NCI-H1436 (cell line): Measurements from ENCODE around the gene FLT3.
"Not testable (repeated sequence)": the region's sequence is repeated elsewhere in the genome, so short reads cannot be mapped to it uniquely, and the experiment has no call there.

Source experiments
- DNase-seq: peaks from one replicate; lab custom pipeline; 2025; lab: John Stamatoyannopoulos, UW

FLT3 gene

DNA sequence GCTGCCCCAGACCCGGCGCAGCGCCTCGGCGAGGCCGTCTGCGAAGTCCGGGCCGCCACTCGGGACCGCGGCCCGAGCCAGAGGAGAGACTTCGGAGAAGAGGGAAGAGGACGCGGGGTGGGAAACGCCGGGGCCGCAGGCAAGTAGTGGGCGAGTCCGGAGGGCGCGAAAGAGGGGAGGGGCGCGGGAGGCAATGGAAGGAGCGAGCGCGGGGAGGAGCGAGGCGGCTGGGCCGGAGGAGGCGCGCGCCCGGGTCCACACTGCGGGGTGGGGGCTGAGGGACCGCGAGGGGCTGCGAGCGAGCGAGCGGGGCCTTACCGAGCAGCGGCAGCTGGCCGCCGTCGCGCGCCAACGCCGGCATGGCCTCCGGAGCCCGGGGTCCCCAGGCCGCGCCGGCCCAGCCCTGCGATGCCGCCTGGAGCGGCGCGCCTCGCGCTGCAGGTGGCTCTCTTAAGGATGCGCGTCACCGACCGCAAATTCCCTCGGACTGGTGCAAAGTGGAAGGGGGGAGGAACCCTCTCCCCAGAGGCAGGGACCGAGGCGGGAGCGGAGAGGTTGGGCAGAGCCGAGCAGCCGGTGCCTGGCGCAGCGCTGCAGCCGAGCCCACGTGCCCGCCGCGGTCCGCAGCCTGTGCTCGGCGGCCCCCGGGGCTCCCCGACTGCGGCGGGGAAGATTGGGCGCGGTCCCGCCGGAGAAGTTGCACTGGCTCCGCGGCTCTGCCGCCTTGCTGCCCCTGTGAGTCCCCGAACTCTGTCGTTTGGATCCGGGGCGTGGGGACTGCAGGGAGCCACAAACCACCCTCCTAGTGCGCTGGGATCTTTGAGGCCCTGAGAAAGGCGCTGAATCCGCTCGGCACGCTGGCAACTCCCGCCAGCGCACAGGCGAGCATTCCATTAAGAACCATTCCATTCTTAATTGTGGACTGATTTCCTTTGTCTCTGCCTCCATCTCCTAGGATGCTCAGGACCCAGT lies at the start of gene FLT3:
TSS of gene FLT3 (minus strand) at position 427 of the 972 bp plus-strand sequence. CDS start at position 361, 66 bp downstream.
- DNase-seq, result no peak

GRCh38 chr13:28147495-28147894 lies 47.1 kb upstream of the FLT3 start:
- DNase-seq, result no peak

GRCh38 chr13:28145049-28145448 lies 44.7 kb upstream of the FLT3 start:
- DNase-seq, result no peak

GRCh38 chr13:28141542-28141941 lies 41.2 kb upstream of the FLT3 start:
- DNase-seq, result not testable (repeated sequence)

- no peak for DNase-seq
These were observed 40.2 kb upstream of the FLT3 start for GRCh38 chr13:28140433-28141125.

DNA sequence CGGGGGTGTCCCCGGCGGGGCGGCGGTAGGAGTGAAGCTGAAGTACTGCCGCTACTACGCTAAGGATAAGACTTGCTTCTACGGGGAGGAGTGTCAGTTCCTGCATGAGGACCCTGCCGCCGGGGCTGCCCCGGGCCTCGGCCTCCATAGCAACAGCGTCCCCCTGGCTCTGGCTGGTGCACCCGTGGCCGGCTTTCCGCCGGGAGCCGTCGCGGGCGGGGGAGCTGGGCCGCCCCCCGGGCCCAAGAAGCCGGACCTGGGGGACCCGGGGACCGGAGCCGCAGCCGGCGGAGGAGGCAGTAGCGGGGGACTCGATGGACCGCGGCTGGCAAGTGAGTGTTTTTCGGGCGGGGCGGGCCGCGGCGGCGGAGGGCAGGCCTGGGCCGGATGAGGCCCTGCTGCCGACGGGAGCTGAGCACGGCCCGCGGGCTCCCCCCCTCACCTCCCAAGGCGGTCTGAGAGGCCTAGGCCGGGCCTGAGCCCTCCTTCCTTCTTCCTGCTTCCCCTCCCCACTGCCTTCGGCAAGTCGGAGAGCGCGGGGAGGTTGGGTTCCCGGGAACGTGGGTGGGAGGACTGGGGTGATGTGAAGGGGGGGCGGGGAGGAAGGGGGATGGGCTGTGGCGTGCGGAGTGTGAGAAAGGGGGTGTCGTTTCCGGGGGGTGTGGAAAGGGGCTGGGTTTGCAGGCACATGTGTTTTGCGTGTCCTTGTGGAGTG lies 38.5 kb upstream of the FLT3 start:
- DNase-seq, result peak; percentile 16

DNA sequence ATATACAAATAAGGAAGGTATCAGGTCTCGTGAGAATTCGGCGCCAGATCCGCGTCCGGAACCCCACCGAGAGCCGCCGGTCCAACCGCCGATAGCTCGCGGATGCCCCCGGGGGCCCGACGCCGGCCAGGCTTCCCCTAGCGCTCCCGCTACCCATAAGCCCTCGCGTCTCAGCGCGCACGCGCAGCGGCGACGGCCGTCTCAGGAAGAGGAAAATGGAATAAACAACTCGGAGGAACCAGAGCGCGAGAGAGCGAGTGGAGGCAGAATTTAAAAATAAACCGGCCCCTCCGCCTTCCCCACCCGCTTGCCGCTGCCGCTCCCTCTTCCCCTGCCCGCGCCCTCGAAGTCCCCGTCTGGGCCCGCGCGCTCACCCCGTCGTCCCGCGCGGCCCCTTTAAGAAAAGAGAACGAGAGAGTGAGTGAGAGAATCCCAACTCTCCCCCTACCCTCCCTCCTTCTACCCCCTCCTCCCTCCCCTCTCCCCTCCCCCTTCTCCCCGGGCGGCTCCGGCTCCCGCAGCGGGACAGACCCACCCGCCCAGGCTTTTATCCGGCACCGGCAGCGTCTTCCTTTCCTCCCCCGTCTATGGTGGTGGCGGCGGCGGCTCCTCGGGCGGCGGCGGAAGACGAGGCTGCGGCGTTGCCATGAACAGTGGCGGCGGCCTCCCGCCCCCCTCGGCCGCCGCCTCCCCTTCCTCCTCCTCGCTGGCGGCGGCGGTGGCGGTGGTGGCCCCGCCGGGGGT lies 37.8 kb upstream of the FLT3 start, which contains the start of gene PAN3:
TSS of gene PAN3 (plus strand) at position 534 of the 744 bp plus-strand sequence. CDS start at position 647, 113 bp downstream.
- peak; percentile 61 for DNase-seq

DNA sequence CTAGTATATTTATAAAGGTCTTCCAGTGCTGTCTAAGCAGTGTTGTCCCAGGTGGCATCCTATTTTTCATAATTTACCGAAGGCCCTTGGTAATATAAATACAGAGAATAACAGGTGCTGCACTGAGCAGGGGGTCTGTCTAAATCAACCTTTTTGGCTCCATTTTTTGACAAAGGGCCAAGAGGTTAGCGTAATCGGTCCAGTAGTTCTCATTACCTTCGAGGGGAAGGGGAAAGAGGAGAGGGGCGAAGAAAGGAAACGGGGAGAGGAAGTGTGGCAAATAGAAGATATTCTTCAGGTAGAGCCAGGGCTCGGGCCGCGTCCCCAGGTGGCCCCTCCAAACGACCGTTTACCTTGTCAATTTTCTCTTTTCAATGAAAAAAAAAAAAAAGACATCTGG lies 37.2 kb upstream of the FLT3 start:
- DNase-seq, result no peak

- DNase-seq, result no peak
These were observed 36.5 kb upstream of the FLT3 start for GRCh38 chr13:28136916-28137315.

GRCh38 chr13:28131646-28132045 lies 31.3 kb upstream of the FLT3 start:
- no peak for DNase-seq

- DNase-seq, result no peak
These were observed 29.7 kb upstream of the FLT3 start for GRCh38 chr13:28129911-28130693.

GRCh38 chr13:28128926-28129325 lies 28.6 kb upstream of the FLT3 start:
- DNase-seq, result no peak

DNA sequence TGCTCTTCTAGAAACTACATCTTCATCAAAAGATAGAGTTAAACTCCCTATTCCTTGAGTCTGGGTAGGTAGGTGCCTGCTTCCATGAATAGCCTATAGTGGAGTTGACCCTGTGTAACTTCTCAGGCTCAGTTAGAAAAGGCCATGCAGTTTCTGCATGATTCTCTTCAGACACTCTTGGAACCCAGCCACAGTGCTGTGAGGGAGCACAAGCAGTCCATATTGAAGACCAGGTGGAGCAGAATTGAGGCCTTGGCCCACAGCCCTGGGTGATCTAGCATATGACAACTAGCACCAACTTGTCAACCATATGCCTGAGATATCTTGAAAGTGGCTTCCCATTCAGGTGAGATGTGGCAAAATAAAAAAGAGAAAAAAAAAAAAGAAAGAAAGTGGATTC lies 27.7 kb upstream of the FLT3 start:
- DNase-seq, result no peak

DNA sequence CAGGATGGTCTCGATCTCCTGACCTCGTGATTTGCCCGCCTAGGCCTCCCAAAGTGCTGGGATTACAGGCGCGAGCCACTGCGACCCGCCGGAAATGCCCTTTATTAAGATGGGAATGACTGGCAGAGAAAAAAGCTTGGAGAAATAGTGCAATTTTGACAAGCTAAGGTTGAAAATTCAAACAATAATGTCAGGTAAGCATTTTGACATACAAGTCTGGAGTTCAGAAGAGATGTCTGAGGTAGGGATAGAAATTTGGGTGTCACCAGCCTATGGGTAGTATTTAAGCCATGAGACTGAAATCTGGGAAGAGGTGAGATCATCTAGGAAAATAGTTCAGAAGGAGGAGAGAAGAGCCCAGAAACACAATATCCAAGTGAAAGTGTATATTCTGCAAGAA lies 20.8 kb upstream of the FLT3 start:
- DNase-seq, result no peak

GRCh38 chr13:28120317-28120716 lies 19.9 kb upstream of the FLT3 start:
- DNase-seq, result no peak

- DNase-seq, result no peak
These were observed 17.5 kb upstream of the FLT3 start for GRCh38 chr13:28117689-28118377.

GRCh38 chr13:28116736-28117135 lies 16.4 kb upstream of the FLT3 start:
- no peak for DNase-seq

- DNase-seq, result no peak
These were observed 10.0 kb upstream of the FLT3 start for GRCh38 chr13:28110414-28110813.

- DNase-seq, result no peak
These were observed 6.6 kb upstream of the FLT3 start for GRCh38 chr13:28106976-28107375.

DNA sequence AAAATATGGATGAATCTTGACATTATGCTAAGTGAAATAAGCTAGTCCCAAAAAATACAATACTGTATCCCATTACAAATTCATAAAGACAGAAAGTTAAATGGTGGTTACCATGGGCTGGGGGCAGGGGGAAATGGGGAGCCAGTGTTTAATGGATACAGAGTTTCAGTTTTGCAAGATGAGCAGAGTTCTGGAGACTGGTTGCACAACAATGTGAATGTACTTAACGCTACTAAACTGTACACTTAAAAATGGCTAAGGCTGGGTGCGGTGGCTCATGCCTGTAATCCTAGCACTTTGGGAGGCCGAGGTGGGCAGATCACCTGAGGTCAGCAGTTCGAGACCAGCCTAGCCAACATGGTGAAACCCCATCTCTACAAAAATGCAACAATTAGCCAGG lies 1.5 kb upstream of the FLT3 start:
- not testable (repeated sequence) for DNase-seq
